Endometrial microvascular endothelial cells (primary cell): ENCODE data around the gene SPECC1L. TPM values are rescaled to one million over a fixed set of nuclear protein-coding genes. Genes with fewer than 3 reads are reported as not detected.
"Not testable (repeated sequence)": the region's sequence is repeated elsewhere in the genome, so short reads cannot be mapped to it uniquely, and the experiment has no call there.

ENCODE experiments used
- in situ Hi-C: cut with HindIII; loops from 2 replicates; pipeline ENCODE4 v1.10.0; 2017; ENCODE audit warnings: low sequenced_read_pairs, low pct_unique_long_range_greater_than_20kb; ENCODE audit errors: inconsistent ontology term
- total RNA-seq: library from RNA; depleted of rRNA; stranded (reverse); fragments of >200 nt; gene quantifications from one replicate; pipeline ENCODE4 v1.2.3, GENCODE V29; 2015; ENCODE audit errors: inconsistent ontology term

The SPECC1L gene
- total RNA-seq, result 30.1 TPM

- in situ Hi-C loops, result no loop called here
These were observed at the start of gene SPECC1L for GRCh38 chr22:24270556-24271385. TSS of gene SPECC1L (plus strand) at chr22:24270831. CDS start at chr22:24302232, 31,401 bp downstream.

- in situ Hi-C loops, result no loop called here
These were observed 46.2 kb upstream of the SPECC1L start for GRCh38 chr22:24224468-24224867.

- in situ Hi-C loops, result no loop called here
These were observed 45.5 kb upstream of the SPECC1L start for GRCh38 chr22:24225044-24225601.

GRCh38 chr22:24225951-24226350 lies 44.7 kb upstream of the SPECC1L start:
- in situ Hi-C loops, result no loop called here

GRCh38 chr22:24230911-24231656 lies 39.5 kb upstream of the SPECC1L start:
- in situ Hi-C loops, result no loop called here

- in situ Hi-C loops, result no loop called here
These were observed 38.9 kb upstream of the SPECC1L start for GRCh38 chr22:24231706-24232105.

GRCh38 chr22:24232124-24232523 lies 38.5 kb upstream of the SPECC1L start:
- in situ Hi-C loops, result no loop called here

- in situ Hi-C loops, result no loop called here
These were observed 37.9 kb upstream of the SPECC1L start for GRCh38 chr22:24232725-24233124.

GRCh38 chr22:24233235-24233634 lies 37.4 kb upstream of the SPECC1L start:
- in situ Hi-C loops, result no loop called here

GRCh38 chr22:24233816-24234215 lies 36.8 kb upstream of the SPECC1L start:
- in situ Hi-C loops, result no loop called here

GRCh38 chr22:24235315-24235714 lies 35.3 kb upstream of the SPECC1L start:
- in situ Hi-C loops, result no loop called here

- in situ Hi-C loops, result no loop called here
These were observed 34.0 kb upstream of the SPECC1L start for GRCh38 chr22:24236656-24237055.

GRCh38 chr22:24238101-24238694 lies 32.4 kb upstream of the SPECC1L start:
- in situ Hi-C loops, result not testable (repeated sequence)

- in situ Hi-C loops, result no loop called here
These were observed 30.2 kb upstream of the SPECC1L start for GRCh38 chr22:24240381-24240780.

- in situ Hi-C loops, result not testable (repeated sequence)
These were observed 29.5 kb upstream of the SPECC1L start for GRCh38 chr22:24240985-24241692.

- in situ Hi-C loops, result not testable (repeated sequence)
These were observed 27.2 kb upstream of the SPECC1L start for GRCh38 chr22:24243417-24243816.

- in situ Hi-C loops, result no loop called here
These were observed 26.4 kb upstream of the SPECC1L start for GRCh38 chr22:24244144-24244787.

- in situ Hi-C loops, result not testable (repeated sequence)
These were observed 25.6 kb upstream of the SPECC1L start, which contains the start of gene GGT5 for GRCh38 chr22:24245030-24245431. TSS of gene GGT5 (minus strand) at chr22:24245082. CDS start at chr22:24244725, 357 bp downstream.
